NCI-H510A treated with DMSO at 0.1 percent for 48 hours (cell line): Measurements from ENCODE around the gene SPAG16.
A peak's percentile ranks its signal among the peaks of the same experiment; 100 is the strongest.

Experiments
- DNase-seq: peaks from one replicate; lab custom pipeline; 2025; lab: John Stamatoyannopoulos, UW

Gene SPAG16

GRCh38 chr2:214264171-214264570, 979.9 kb downstream of the SPAG16 start:
- no peak for DNase-seq

GRCh38 chr2:214265991-214266489, 981.8 kb downstream of the SPAG16 start:
- DNase-seq = no peak

GRCh38 chr2:214277880-214278279, 993.6 kb downstream of the SPAG16 start:
- no peak for DNase-seq

- DNase-seq = no peak
Observed at GRCh38 chr2:214286011-214286410, 1001.7 kb downstream of the SPAG16 start.

- no peak for DNase-seq
Observed at GRCh38 chr2:214293593-214293992, 1009.3 kb downstream of the SPAG16 start.

- no peak for DNase-seq
Observed at GRCh38 chr2:214294426-214294825, 1010.2 kb downstream of the SPAG16 start.

- no peak for DNase-seq
Observed at GRCh38 chr2:214297423-214297822, 1013.2 kb downstream of the SPAG16 start.

GRCh38 chr2:214310319-214310718, 1026.1 kb downstream of the SPAG16 start:
- no peak for DNase-seq

- no peak for DNase-seq
Observed at GRCh38 chr2:214311031-214311533, 1026.8 kb downstream of the SPAG16 start.

- DNase-seq = no peak
Observed at GRCh38 chr2:214311931-214312749, 1027.9 kb downstream of the SPAG16 start.

- no peak for DNase-seq
Observed at GRCh38 chr2:214315324-214315723, 1031.1 kb downstream of the SPAG16 start.

GRCh38 chr2:214320211-214320610, 1035.9 kb downstream of the SPAG16 start:
- DNase-seq = no peak

- no peak for DNase-seq
Observed at GRCh38 chr2:214322662-214323061, 1038.4 kb downstream of the SPAG16 start.

- no peak for DNase-seq
Observed at GRCh38 chr2:214325404-214325803, 1041.1 kb downstream of the SPAG16 start.

- no peak for DNase-seq
Observed at GRCh38 chr2:214328941-214329340, 1044.7 kb downstream of the SPAG16 start.

- DNase-seq = no peak
Observed at GRCh38 chr2:214341646-214342045, 1057.4 kb downstream of the SPAG16 start.

- no peak for DNase-seq
Observed at GRCh38 chr2:214358506-214358905, 1074.2 kb downstream of the SPAG16 start.

GRCh38 chr2:214361116-214361515, 1076.9 kb downstream of the SPAG16 start:
- DNase-seq = no peak

- no peak for DNase-seq
Observed at GRCh38 chr2:214365549-214365948, 1081.3 kb downstream of the SPAG16 start.

GRCh38 chr2:214367171-214367570, 1082.9 kb downstream of the SPAG16 start:
- DNase-seq = no peak

- peak; percentile 70 for DNase-seq
Observed at GRCh38 chr2:214376618-214377285, 1092.5 kb downstream of the SPAG16 start.

- no peak for DNase-seq
Observed at GRCh38 chr2:214377286-214377624, 1093.0 kb downstream of the SPAG16 start.

- DNase-seq = peak; percentile 51
Observed at GRCh38 chr2:214378455-214379103, 1094.3 kb downstream of the SPAG16 start.
